Esophagus squamous epithelium (tissue), 5 donors: Measurements from ENCODE around the gene EIF4EBP2. TPM values are rescaled to one million over a fixed set of nuclear protein-coding genes. Genes with fewer than 3 reads are reported as not detected.

ENCODE experiments used
- DNase-seq: peaks from one replicate; lab custom pipeline; 2025; lab: John Stamatoyannopoulos, UW
- H3K27ac ChIP-seq, 4 donors: fragments of 200-600 bp; sonication (generic); one replicate each; pipeline ENCODE4 v1.5.1; 2016 to 2019; ENCODE audit warnings: mild to moderate bottlenecking in 1 of 4
- H3K27me3 ChIP-seq, 4 donors: fragments of 200-600 bp; sonication (generic); 1 replicate in 3 of 4; 2 replicates in 1 of 4; pipeline versions ENCODE4 v1.5.1 to v1.6.0; 2017 to 2021; ENCODE audit warnings: antibody characterized with exemption in 1 of 4
- H3K36me3 ChIP-seq, 3 donors: fragments of 200-600 bp; sonication (generic); one replicate each; pipeline ENCODE4 v1.5.1; 2016 to 2019
- H3K4me1 ChIP-seq, 3 donors: fragments of 200-600 bp; sonication (generic); one replicate each; pipeline ENCODE4 v1.5.1; 2017 to 2019
- H3K4me3 ChIP-seq, 4 donors: fragments of 200-600 bp; sonication (generic); 1 replicate in 3 of 4; 2 replicates in 1 of 4; pipeline ENCODE4 v1.5.1; 2016 to 2019; ENCODE audit warnings: mild to moderate bottlenecking in 2 of 4, moderate library complexity in 1 of 4
- H3K9me3 ChIP-seq, 3 donors: fragments of 200-600 bp; sonication (generic); one replicate each; pipeline ENCODE4 v1.5.1; 2016 to 2019
- POLR2A ChIP-seq, 4 donors: fragments of 450-650 bp; IDR thresholded peaks; one replicate each; pipeline ENCODE4 v1.6.1; 2017; ENCODE audit warnings: antibody characterized with exemption in 4 of 4, mild to moderate bottlenecking in 4 of 4, moderate library complexity in 3 of 4
- WGBS, 2 donors: methylation state at CpG; one replicate each; pipeline ENCODE4 v1.1.5; 2018; 5-methylcytosine and 5-hydroxymethylcytosine counted together
- intact Hi-C: fragments of 100-400 bp; cut with DNase I; formaldehyde crosslinking; loops from one replicate; pipeline ENCODE4 v1.15.0; 2022
- total RNA-seq, 4 donors: library from RNA; depleted of rRNA; stranded (reverse); fragments of >200 nt; gene quantifications; one replicate each; pipeline ENCODE4 v1.1.0, GENCODE V29; 2016
- TF ChIP-seq, protein P1 (sequence below), 6 experiments: fragments of 450-650 bp in 4 of 6; fragments of 200-600 bp in 2 of 6; sonication (generic) in 2 of 6; IDR thresholded peaks; one replicate each; pipeline ENCODE4 v1.5.1; 2016 to 2019; ENCODE audit warnings: antibody characterized with exemption in 6 of 6, mild to moderate bottlenecking in 4 of 6, moderate library complexity in 4 of 6
- donor health status: DM: yes; HTN: yes; CAD: no.

Gene EIF4EBP2
- total RNA-seq = 10 to 100 TPM; 34.5 to 57.2 (median 43.2) TPM

DNA sequence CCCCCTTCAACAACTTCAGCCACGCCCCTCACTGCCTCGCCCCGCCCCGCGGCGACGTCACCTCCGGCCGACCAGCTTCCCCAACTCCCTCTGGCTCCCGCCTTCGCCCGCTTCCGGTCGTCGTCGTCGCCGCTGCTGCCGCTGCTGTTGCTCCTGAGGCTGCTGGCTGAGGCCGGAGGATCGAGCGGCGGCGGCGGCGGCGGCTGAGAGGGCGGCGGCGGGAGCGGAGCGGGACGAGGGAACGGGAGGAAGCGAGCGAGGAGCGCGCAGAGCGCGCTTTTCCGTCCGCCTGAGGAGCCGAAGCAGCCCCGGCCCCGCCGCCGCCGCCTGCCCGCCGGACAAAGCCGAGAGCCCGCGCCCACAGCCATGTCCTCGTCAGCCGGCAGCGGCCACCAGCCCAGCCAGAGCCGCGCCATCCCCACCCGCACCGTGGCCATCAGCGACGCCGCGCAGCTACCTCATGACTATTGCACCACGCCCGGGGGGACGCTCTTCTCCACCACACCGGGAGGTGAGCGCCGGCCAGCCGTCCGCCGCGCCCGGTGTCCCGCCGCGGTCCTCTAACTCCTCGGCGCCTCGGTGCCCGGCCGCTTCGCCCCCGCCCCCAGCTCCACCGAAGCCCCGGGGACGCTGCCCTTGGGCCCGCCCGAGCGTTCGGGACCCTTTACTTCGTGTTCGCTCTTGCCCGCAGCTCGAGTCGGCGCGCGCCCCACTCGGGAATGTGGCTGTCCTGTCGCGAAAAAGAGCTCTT lies at the start of gene EIF4EBP2:
EIF4EBP2 (plus strand) TSS at position 110 of the 751 bp plus-strand sequence; CDS start at position 367, 257 bp downstream.
- intact Hi-C loops = no loop called here
- TF ChIP-seq POLR2A (IDR thresholded peaks at IDR 0.05) = peak; percentile 26 to 99 (median 96)
- TF ChIP-seq, protein P1, sequence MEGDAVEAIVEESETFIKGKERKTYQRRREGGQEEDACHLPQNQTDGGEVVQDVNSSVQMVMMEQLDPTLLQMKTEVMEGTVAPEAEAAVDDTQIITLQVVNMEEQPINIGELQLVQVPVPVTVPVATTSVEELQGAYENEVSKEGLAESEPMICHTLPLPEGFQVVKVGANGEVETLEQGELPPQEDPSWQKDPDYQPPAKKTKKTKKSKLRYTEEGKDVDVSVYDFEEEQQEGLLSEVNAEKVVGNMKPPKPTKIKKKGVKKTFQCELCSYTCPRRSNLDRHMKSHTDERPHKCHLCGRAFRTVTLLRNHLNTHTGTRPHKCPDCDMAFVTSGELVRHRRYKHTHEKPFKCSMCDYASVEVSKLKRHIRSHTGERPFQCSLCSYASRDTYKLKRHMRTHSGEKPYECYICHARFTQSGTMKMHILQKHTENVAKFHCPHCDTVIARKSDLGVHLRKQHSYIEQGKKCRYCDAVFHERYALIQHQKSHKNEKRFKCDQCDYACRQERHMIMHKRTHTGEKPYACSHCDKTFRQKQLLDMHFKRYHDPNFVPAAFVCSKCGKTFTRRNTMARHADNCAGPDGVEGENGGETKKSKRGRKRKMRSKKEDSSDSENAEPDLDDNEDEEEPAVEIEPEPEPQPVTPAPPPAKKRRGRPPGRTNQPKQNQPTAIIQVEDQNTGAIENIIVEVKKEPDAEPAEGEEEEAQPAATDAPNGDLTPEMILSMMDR (IDR thresholded peaks at IDR 0.05) = peak in 1 of 6 experiments; percentile 15
- no peaks in the 10 kb centered on the region for H3K9me3 ChIP-seq
- H3K4me3 ChIP-seq = peak within 1 kb of the TSS; percentile 65 to 99 (median 94)
- 0% methylated on average over 3 to 14 of the region's 103 CpGs for WGBS, 2 donors
- H3K4me1 ChIP-seq = peaks cover 6 to 47% (median 21%) of the 10 kb centered on the region in 3 donors
- no peaks in the 10 kb centered on the region for H3K27me3 ChIP-seq
- no peaks in the 10 kb centered on the region for H3K36me3 ChIP-seq
- peak; percentile 66 for DNase-seq
- H3K27ac ChIP-seq = peak within 1 kb of the TSS; percentile 93 to 100 (median 100)

DNA sequence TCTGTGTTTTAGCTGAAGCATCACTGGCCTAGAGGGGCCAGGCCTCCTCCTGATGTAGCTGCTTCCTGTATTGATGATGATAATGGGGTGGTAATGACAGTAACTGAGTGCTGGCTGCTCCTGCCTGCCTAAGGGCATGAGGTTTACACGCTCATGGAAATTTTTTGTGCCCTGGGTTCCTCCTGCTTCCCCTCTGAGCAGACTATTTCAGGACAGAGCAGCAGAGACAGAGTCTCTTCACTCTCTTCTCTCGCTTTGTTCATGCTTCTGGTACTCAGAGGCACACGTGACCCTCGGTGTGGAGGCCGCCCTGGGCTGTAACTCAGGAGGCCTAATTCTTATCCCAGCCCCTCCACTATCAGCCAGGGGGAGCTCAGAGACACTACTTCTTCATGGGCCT lies 49.4 kb upstream of the EIF4EBP2 start:
- Histone ChIP-seq H3K4me3 (no peak overlapping the region), H3K4me1 (peaks cover 0 to 24% (median 12%) of the 10 kb centered on the region in 3 donors), H3K27me3 (no peaks in the 10 kb centered on the region), H3K9me3 (no peaks in the 10 kb centered on the region), H3K36me3 (no peaks in the 10 kb centered on the region), H3K27ac (peak overlapping the region in 1 of 4 donors; percentile 3)
- no peak for DNase-seq
- intact Hi-C loops = no loop called here
- TF ChIP-seq, protein P1 (IDR thresholded peaks at IDR 0.05) = no peak
- no peak for TF ChIP-seq POLR2A (IDR thresholded peaks at IDR 0.05)
- 74 to 96% methylated on average over 5 of the region's 5 CpGs for WGBS, 2 donors

DNA sequence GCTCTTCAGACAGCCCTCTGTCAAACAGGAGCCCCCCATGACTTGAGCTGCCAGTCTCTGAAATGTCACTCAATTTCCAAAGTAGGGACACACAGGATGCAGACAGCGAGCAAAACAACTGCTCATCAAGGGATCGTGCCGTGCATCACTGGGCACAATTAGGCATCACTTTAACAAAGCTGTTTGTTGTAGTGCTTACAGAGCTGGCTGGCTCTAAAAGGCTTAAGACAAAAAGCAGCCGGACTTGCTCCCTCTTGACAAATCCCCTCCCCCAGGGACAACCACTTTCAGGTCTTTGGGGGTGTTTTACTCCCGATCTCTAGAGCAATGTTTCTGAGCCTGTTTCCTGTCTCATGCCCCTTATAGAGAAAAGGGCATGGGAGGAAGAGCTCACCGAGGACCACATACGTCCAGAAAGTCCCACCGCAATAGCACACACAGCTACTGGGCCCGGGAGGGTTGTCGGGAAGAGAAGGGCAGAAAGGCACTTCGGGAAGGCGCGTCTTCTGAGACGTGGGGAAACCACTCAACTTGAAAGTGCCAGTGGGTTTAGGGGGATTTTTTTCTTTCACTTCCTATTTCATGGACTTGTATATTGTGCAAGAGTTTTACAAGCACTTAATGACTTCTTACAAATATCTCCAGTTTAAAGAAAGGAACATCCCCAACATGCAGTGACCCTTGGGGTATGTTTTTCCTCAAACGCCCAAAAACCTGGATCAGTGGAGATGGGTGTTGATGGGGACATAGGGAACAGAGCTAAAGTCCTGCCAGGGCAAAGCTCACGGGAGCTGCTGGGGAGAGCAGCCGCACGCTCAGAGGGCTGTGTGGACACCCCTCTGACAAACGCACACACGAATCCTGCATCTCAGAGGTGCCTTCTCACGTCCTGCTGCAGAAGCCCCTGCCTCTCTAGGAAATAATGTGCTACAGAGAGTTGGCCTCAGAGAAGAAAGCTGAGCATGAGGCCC lies 48.6 kb upstream of the EIF4EBP2 start:
- Histone ChIP-seq H3K4me1 (peaks cover 0 to 24% (median 12%) of the 10 kb centered on the region in 3 donors), H3K27ac (peak overlapping the region in 2 of 4 donors; percentile 3 to 54), H3K4me3 (peak overlapping the region in 1 of 4 donors; percentile 38), H3K9me3 (no peaks in the 10 kb centered on the region), H3K27me3 (no peaks in the 10 kb centered on the region), H3K36me3 (no peaks in the 10 kb centered on the region)
- intact Hi-C loops = no loop called here
- 59% methylated on average over 20 to 21 of the region's 21 CpGs for WGBS, 2 donors
- no peak for DNase-seq
- TF ChIP-seq, protein P1 (IDR thresholded peaks at IDR 0.05) = no peak
- no peak for TF ChIP-seq POLR2A (IDR thresholded peaks at IDR 0.05)

GRCh38 chr10:70357565-70357964 lies 46.4 kb upstream of the EIF4EBP2 start:
- intact Hi-C loops = no loop called here
- Histone ChIP-seq H3K27me3 (no peaks in the 10 kb centered on the region), H3K4me3 (no peak overlapping the region), H3K9me3 (no peaks in the 10 kb centered on the region), H3K27ac (no peak overlapping the region), H3K4me1 (peaks cover 0 to 19% (median 9%) of the 10 kb centered on the region in 3 donors), H3K36me3 (no peaks in the 10 kb centered on the region)
- TF ChIP-seq, protein P1 (IDR thresholded peaks at IDR 0.05) = no peak
- TF ChIP-seq POLR2A (IDR thresholded peaks at IDR 0.05) = no peak
- 10 to 14% methylated on average over 5 of the region's 5 CpGs for WGBS, 2 donors
- DNase-seq = no peak
